DMS 273 (cell line): ENCODE measurements around the gene IL21R.
"Not testable (repeated sequence)": the region's sequence is repeated elsewhere in the genome, so short reads cannot be mapped to it uniquely, and the experiment has no call there.

Experiments used
- DNase-seq: peaks from one replicate; lab custom pipeline; 2025; ENCODE audit not compliant: unreplicated experiment; lab: John Stamatoyannopoulos, UW

IL21R gene

DNA sequence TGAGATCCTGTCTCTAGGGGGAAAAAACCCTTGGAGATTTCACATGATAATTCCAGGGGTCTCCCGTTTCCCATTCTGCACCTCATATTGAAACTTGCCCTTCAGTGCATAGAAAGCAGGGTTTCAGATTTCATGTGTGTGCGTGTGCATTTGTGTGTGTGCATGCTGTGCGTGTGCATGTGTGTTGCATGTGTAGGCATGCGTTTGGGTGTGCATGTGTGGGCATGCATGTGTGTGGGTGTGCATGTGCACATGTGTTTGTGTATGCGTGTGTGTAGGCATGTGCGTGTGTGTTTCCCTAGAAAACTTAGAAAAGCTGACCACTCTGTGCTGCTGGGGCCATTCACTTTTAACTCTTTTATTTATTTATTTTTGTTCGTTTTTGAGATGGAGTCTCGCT is 40.0 kb downstream of the IL21R start:
- DNase-seq, result no peak

DNA sequence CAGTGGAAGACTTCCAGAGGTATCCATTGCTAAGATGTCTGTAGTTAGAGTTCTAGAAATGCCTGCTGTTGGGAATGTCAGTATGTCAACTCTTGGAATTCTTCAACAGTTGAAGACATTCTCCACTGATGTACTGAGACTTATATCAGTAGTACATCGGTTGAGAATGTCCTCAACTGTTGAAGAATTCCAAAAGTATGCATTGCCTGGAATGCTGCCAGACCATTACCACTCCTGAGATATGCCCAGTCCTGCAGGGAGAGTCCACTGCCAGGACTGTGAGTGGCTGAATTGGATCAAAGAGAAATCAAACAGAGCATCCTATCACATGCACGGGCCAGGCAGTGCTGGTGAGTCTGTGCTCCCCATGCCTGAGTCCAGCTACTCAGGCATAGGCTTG is 42.0 kb downstream of the IL21R start:
- DNase-seq, result no peak

DNA sequence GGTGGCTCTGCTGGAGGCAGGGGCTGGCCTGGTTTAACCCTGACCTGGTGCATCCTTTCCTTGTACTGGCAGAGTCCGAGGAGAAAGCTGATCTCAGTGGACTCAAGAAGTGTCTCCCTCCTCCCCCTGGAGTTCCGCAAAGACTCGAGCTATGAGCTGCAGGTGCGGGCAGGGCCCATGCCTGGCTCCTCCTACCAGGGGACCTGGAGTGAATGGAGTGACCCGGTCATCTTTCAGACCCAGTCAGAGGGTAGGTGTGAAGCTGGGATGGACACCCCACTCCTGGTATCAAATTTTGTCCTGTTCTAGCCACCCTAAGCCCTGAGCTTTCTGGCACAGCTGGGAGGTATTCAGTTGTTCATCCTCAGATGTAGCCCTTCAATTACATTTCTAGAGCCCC is 42.5 kb downstream of the IL21R start:
- no peak for DNase-seq

GRCh38 chr16:27445502-27446175 is 43.7 kb downstream of the IL21R start:
- DNase-seq, result no peak

GRCh38 chr16:27446721-27447120 is 44.7 kb downstream of the IL21R start:
- no peak for DNase-seq

DNA sequence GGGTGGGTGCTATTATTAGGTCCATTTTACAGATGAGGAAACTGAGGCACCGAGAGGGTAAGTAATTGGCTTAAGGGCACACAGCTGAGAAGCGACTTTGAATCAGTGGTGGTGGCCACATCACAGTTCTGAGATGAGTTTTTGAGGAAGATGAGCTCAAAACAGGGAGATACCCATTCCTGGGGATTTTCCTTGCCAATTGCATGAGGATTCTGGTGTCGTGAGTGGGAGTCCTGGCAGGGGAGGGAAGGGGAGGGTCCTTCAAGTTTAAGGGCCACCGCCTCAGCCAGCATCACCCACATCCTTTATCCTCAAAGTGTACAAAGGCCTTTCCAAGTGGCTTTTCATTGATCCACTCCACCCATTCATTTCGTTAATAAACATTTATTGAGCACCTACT is 45.3 kb downstream of the IL21R start:
- DNase-seq, result no peak

- DNase-seq, result peak; percentile 91
Measured at GRCh38 chr16:27448532-27449433, 46.8 kb downstream of the IL21R start.

- no peak for DNase-seq
Measured at GRCh38 chr16:27449434-27450195, 47.6 kb downstream of the IL21R start.

DNA sequence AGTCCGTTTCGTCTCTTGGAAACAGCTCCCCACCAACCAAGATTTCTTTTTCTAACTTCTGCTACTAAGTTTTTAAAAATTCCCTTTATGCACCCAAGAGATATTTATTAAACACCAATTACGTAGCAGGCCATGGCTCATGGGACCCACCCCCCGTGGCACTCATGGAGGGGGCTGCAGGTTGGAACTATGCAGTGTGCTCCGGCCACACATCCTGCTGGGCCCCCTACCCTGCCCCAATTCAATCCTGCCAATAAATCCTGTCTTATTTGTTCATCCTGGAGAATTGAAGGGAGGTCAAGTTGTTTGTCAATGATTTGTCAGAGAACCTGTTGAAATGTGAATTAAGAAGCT is 48.2 kb downstream of the IL21R start:
- DNase-seq, result no peak

DNA sequence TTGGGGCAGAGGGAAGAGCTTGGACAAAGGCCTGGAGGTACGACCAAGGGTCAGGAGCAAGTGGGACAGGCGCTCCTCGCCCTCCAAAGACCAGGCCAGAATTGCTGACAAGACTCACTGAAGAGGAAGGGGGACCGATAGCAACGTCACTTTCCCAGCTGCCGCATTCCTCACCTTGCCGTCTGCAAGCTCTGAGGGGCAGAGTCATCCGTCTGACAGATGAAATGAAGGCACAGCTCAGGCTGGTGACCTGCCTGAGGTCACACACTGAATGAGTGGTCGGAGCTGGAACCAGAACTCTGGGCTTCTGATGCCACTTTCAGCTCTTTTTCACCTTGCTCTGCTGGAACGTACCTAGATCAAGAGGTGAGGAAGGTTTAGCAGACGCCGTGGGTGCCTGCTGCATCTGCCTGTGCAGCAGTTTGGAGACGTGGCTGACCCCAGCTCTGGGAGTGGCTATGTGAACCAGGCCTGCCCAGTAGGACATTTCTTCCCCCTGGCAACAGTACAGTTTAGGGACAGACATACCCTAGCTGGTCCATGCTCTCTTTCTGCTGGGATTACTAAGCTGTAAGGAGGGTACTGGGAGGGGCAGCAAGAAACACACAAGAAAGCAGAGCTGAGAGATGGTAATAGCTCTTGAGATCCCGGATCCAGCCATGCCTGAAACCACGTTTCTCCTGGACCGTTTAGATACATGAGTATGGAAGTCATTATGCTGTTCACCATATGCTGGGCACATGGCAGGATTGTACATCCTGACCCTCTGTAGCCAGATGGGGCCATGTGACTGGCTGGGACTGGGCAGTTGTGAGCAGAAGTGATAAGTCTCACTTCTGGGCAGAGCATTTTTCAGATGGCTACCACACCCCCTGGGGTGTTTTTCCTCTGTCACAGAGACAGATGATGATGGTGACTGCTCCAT is 50.9 kb downstream of the IL21R start:
- DNase-seq, result peak; percentile 46

DNA sequence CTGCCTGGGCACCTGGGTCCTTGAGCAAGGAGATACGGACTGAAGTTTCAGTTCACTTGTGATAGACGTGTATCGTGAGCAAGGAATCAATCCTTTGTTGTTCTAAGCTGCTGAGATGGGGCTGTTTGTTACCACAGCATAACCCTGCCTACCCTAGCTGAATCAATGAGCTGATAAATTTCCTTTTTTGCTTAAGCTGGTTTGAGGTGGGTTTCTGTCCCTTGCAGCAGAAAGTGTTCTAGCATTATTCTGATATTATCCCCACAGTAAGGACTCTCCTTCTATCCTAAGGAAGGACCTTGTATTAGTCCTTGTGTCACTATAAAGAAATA is 51.5 kb downstream of the IL21R start:
- DNase-seq, result no peak

GRCh38 chr16:27455700-27456099 is 53.7 kb downstream of the IL21R start:
- DNase-seq, result no peak

DNA sequence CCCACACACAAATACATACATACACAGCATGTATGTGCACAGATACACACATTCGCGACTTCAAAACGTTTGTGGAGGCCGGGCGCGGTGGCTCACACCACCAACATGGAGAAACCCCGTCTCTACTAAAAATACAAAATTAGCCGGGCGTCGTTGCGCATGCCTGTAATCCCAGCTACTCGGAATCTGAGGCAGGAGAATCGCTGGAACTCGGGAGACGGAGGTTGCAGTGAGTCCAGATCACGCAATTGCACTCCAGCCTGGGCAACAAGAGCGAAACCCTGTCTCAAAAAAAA is 55.6 kb downstream of the IL21R start:
- DNase-seq, result not testable (repeated sequence)

DNA sequence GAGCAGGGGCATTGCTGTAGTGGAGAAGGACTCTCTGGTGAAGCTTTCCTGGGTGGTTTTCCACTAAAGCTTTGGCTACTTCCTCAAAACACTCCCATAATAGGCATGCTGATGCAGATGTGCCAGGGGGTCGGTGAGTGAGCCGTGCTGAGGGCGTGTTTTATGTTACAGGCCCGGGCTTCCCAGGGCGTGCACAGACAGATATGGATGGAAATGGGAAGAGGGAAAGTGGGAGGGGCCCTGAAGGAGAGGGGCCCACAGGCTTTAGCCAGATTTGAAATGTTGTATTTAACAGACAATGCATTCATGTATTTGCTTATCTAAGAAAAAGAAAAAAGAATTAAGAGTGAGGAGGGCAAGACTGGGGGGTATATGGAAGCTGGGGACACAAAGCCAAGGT is 56.3 kb downstream of the IL21R start:
- DNase-seq, result peak; percentile 42

GRCh38 chr16:27458987-27459688 is 57.2 kb downstream of the IL21R start:
- no peak for DNase-seq

DNA sequence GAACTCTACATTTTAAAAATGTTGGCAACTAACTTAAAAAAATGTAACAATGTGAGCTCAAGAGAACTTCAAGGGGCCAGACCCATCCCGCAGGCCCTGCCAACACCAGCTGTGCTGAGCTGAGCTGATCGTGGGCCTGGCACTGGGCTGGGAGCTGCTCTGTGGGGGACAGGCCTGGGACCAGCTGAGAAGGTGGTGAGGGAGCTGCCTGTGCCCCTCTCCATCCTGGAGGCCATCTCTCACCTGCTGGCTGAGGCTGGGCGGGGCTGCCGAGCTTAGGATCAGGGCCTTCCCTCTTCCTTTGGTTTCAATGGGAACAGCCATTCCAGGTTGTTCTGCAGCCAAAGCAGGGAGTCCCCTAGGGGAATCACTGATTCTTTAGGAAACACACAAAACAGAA is 58.2 kb downstream of the IL21R start:
- no peak for DNase-seq

- DNase-seq, result no peak
Measured at GRCh38 chr16:27460663-27461482, 58.9 kb downstream of the IL21R start.

DNA sequence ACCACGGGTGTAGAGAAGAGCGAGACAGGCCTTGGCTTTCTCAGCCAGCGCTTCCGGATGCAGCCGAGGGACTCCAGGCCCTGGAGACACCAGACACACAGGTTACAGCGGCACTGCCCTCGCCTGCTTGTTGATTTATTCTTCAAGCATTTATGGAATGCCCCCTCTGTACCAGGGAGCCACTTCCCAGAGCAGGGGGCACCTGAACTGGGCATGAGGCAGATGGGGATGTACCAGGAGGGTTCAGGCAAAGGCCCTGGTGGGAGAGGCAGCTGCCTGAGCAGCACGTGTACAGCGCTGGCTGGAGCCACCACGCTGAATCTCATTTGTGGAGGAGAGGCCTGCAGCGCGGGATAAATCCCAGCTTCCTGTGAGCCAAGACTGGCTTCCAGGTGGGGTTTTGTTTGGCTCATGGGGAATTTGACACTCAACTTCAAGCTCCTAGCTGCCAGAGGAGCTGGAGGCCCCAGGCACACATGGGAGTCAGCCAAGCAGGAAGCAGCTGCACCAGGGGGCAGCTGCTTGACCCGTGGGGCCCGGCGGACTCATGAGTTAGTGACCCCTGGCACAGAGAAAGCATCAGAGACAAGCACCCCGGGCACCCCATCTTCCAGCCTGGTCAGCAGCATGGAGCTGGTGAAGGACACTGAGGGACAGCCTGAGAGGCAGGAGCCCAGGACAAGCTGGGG is 59.7 kb downstream of the IL21R start:
- DNase-seq, result no peak

- DNase-seq, result no peak
Measured at GRCh38 chr16:27462200-27462845, 60.3 kb downstream of the IL21R start.
